T-helper 1 cell treated with Interleukin-12 subunit alpha and Interleukin-12 subunit beta and Interleukin-4 antibody, amounts not matched to agents 30 μg/mL and 1 μg/mL, for 36 hours (primary cell): ENCODE results near the gene RNF40.

Source experiments
- H3K27ac Mint-ChIP-seq: one replicate; pipeline ENCODE4 v1.8.0; 2021; ENCODE audit warnings: mild to moderate bottlenecking, mixed read lengths
- H3K27me3 Mint-ChIP-seq: one replicate; pipeline ENCODE4 v1.8.0; 2021; ENCODE audit warnings: low read depth, mixed read lengths
- H3K36me3 Mint-ChIP-seq: one replicate; pipeline ENCODE4 v1.8.0; 2021; ENCODE audit warnings: low read depth, mixed read lengths
- H3K4me1 Mint-ChIP-seq: one replicate; pipeline ENCODE4 v1.8.0; 2021; ENCODE audit warnings: low read depth, mixed read lengths
- H3K4me3 Mint-ChIP-seq: one replicate; pipeline ENCODE4 v1.8.0; 2021; ENCODE audit warnings: mild to moderate bottlenecking, moderate library complexity, mixed read lengths
- H3K9me3 Mint-ChIP-seq: one replicate; pipeline ENCODE4 v1.8.0; 2021; ENCODE audit warnings: mixed read lengths

RNF40 gene

GRCh38 chr16:30764816-30765465 is 2.8 kb downstream of the RNF40 start:
- H3K27me3 Mint-ChIP-seq, result no peaks in the 10 kb centered on the region
- H3K4me3 Mint-ChIP-seq, result no peak overlapping the region
- no peak overlapping the region for H3K27ac Mint-ChIP-seq
- no peaks in the 10 kb centered on the region for H3K9me3 Mint-ChIP-seq
- peaks cover 32% of the 10 kb centered on the region for H3K36me3 Mint-ChIP-seq
- H3K4me1 Mint-ChIP-seq, result peaks cover 22% of the 10 kb centered on the region

- H3K4me1 Mint-ChIP-seq, result peaks cover 14% of the 10 kb centered on the region
- H3K27me3 Mint-ChIP-seq, result no peaks in the 10 kb centered on the region
- peaks cover 34% of the 10 kb centered on the region for H3K36me3 Mint-ChIP-seq
Observed at GRCh38 chr16:30766206-30766932, 4.2 kb downstream of the RNF40 start.

GRCh38 chr16:30766933-30767284 is 4.8 kb downstream of the RNF40 start:
- peaks cover 14% of the 10 kb centered on the region for H3K4me1 Mint-ChIP-seq
- no peaks in the 10 kb centered on the region for H3K9me3 Mint-ChIP-seq
- no peak overlapping the region for H3K4me3 Mint-ChIP-seq
- H3K27ac Mint-ChIP-seq, result no peak overlapping the region
- H3K27me3 Mint-ChIP-seq, result no peaks in the 10 kb centered on the region
- H3K36me3 Mint-ChIP-seq, result peaks cover 36% of the 10 kb centered on the region

More at GRCh38 chr16:30766206-30766932, 4.2 kb downstream of the RNF40 start:
- Mint-ChIP-seq H3K27ac (no peak overlapping the region), H3K4me3 (no peak overlapping the region), H3K9me3 (no peaks in the 10 kb centered on the region)

- no peak overlapping the region for H3K4me3 Mint-ChIP-seq
Observed at GRCh38 chr16:30767767-30768465, 5.8 kb downstream of the RNF40 start.

GRCh38 chr16:30768583-30769181 is 6.6 kb downstream of the RNF40 start:
- Mint-ChIP-seq H3K36me3 (peaks cover 49% of the 10 kb centered on the region), H3K27ac (no peak overlapping the region)

More at GRCh38 chr16:30767767-30768465, 5.8 kb downstream of the RNF40 start:
- H3K9me3 Mint-ChIP-seq, result no peaks in the 10 kb centered on the region
- H3K36me3 Mint-ChIP-seq, result peaks cover 45% of the 10 kb centered on the region
- peaks cover 14% of the 10 kb centered on the region for H3K4me1 Mint-ChIP-seq
- no peak overlapping the region for H3K27ac Mint-ChIP-seq
- no peaks in the 10 kb centered on the region for H3K27me3 Mint-ChIP-seq

GRCh38 chr16:30769379-30770089 is 7.4 kb downstream of the RNF40 start:
- peaks cover 46% of the 10 kb centered on the region for H3K36me3 Mint-ChIP-seq
- H3K27ac Mint-ChIP-seq, result no peak overlapping the region
- no peak overlapping the region for H3K4me3 Mint-ChIP-seq
- no peaks in the 10 kb centered on the region for H3K9me3 Mint-ChIP-seq
- H3K27me3 Mint-ChIP-seq, result no peaks in the 10 kb centered on the region
- peaks cover 8% of the 10 kb centered on the region for H3K4me1 Mint-ChIP-seq

More at GRCh38 chr16:30768583-30769181, 6.6 kb downstream of the RNF40 start:
- peaks cover 9% of the 10 kb centered on the region for H3K4me1 Mint-ChIP-seq
- no peaks in the 10 kb centered on the region for H3K27me3 Mint-ChIP-seq
- H3K4me3 Mint-ChIP-seq, result no peak overlapping the region
- H3K9me3 Mint-ChIP-seq, result no peaks in the 10 kb centered on the region

GRCh38 chr16:30771726-30772125 is 9.6 kb downstream of the RNF40 start:
- H3K27me3 Mint-ChIP-seq, result no peaks in the 10 kb centered on the region
- H3K27ac Mint-ChIP-seq, result no peak overlapping the region
- H3K9me3 Mint-ChIP-seq, result no peaks in the 10 kb centered on the region
- H3K4me1 Mint-ChIP-seq, result peaks cover 17% of the 10 kb centered on the region
- H3K4me3 Mint-ChIP-seq, result no peak overlapping the region
- peaks cover 34% of the 10 kb centered on the region for H3K36me3 Mint-ChIP-seq

GRCh38 chr16:30773826-30774225 is 11.7 kb downstream of the RNF40 start:
- peaks cover 27% of the 10 kb centered on the region for H3K4me1 Mint-ChIP-seq
- H3K27me3 Mint-ChIP-seq, result no peaks in the 10 kb centered on the region
- no peak overlapping the region for H3K4me3 Mint-ChIP-seq
- no peaks in the 10 kb centered on the region for H3K9me3 Mint-ChIP-seq
- peaks cover 24% of the 10 kb centered on the region for H3K36me3 Mint-ChIP-seq
- H3K27ac Mint-ChIP-seq, result no peak overlapping the region

GRCh38 chr16:30774367-30775130 is 12.4 kb downstream of the RNF40 start:
- peaks cover 21% of the 10 kb centered on the region for H3K36me3 Mint-ChIP-seq
- peak overlapping the region; percentile 89 for H3K4me3 Mint-ChIP-seq
- H3K27me3 Mint-ChIP-seq, result no peaks in the 10 kb centered on the region
- peaks cover 27% of the 10 kb centered on the region for H3K4me1 Mint-ChIP-seq
- no peaks in the 10 kb centered on the region for H3K9me3 Mint-ChIP-seq
- H3K27ac Mint-ChIP-seq, result no peak overlapping the region

- H3K36me3 Mint-ChIP-seq, result peaks cover 21% of the 10 kb centered on the region
- peak overlapping the region; percentile 89 for H3K4me3 Mint-ChIP-seq
- H3K9me3 Mint-ChIP-seq, result no peaks in the 10 kb centered on the region
- H3K4me1 Mint-ChIP-seq, result peaks cover 27% of the 10 kb centered on the region
- H3K27me3 Mint-ChIP-seq, result no peaks in the 10 kb centered on the region
- peak overlapping the region; percentile 75 for H3K27ac Mint-ChIP-seq
Observed at GRCh38 chr16:30775131-30775391, 12.9 kb downstream of the RNF40 start.

GRCh38 chr16:30775392-30776188 is 13.5 kb downstream of the RNF40 start:
- Mint-ChIP-seq H3K36me3 (peaks cover 21% of the 10 kb centered on the region), H3K4me3 (peak overlapping the region; percentile 89)

GRCh38 chr16:30777591-30778297 is 15.6 kb downstream of the RNF40 start:
- Mint-ChIP-seq H3K27ac (no peak overlapping the region), H3K9me3 (no peaks in the 10 kb centered on the region), H3K27me3 (no peaks in the 10 kb centered on the region), H3K4me1 (peaks cover 25% of the 10 kb centered on the region), H3K4me3 (peak overlapping the region; percentile 89), H3K36me3 (peaks cover 9% of the 10 kb centered on the region)

More at GRCh38 chr16:30775392-30776188, 13.5 kb downstream of the RNF40 start:
- peak overlapping the region; percentile 75 for H3K27ac Mint-ChIP-seq
- no peaks in the 10 kb centered on the region for H3K9me3 Mint-ChIP-seq
- no peaks in the 10 kb centered on the region for H3K27me3 Mint-ChIP-seq
- H3K4me1 Mint-ChIP-seq, result peaks cover 27% of the 10 kb centered on the region
